A549 (cell line): Measurements from ENCODE around the gene TM4SF5.

Experiments
- RFX5 ChIP-seq: fragments of 450-650 bp; IDR thresholded peaks from 2 replicates; pipeline ENCODE4 v1.7.1; 2014; ENCODE audit warnings: antibody characterized with exemption, mild to moderate bottlenecking, moderate library complexity
- SMC3 ChIP-seq: fragments of >200 bp; sonication (Bioruptor Twin); formaldehyde crosslinking; IDR thresholded peaks from 3 replicates; pipeline ENCODE4 v1.6.1; 2018; ENCODE audit warnings: inconsistent platforms

DNA sequence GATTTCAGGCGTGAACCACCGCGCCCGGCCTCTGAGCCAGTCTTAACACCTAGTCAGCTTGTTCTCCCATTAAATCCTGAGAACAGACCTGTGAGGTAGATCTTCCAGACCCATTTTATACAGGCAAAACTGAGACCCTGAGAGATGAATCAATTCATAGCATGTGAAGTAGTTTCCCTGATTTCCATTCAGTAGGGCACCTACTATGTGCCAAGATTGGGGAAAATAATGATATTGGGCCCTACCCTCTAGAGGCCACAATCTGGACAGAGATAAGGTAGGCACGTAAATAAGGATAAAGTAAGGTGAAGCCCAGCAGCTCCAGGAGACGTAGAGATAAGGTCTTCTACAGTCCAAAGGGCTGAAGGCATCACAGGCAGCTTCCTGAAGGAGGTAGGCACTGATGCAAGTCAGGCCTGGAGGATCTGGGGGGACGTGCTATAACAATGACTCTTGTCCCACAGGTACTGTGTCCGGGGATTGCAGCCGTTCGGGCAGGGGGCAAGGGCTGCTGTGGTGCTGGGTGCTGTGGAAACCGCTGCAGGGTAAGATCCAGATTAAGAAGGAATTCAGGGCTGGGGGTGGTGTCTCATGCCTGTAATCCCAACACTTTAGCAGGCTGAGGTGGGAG lies 8.8 kb downstream of the TM4SF5 start:
- TF ChIP-seq RFX5 (no peak), SMC3 (no peak)
